ENCODE results near the gene KLHL18. TPM values are rescaled to one million over a fixed set of nuclear protein-coding genes. Genes with fewer than 3 reads are reported as not detected.
"Not testable (repeated sequence)": the region's sequence is repeated elsewhere in the genome, so short reads cannot be mapped to it uniquely, and the experiment has no call there.

The KLHL18 gene
- total RNA-seq, 3 donors from 2014 or later (not counting 1 experiment from before 2014, with no cell fraction given) = 37.3 to 47.9 (median 45.2) TPM

- Histone ChIP-seq H3K27me3 (ENCODE audit: control insufficient read depth, insufficient read depth, low read length) (no peaks in the 10 kb centered on the region), H3K36me3 (ENCODE audit: control insufficient read depth, insufficient read depth, low read length) (peaks cover 10% of the 10 kb centered on the region), H3K9me3 (ENCODE audit: control insufficient read depth, insufficient read depth, low read length) (no peaks in the 10 kb centered on the region), H3K4me3 (ENCODE audit: low read length) (no peak overlapping the region), H3K27ac (ENCODE audit: low read length) (no peak overlapping the region), H3K4me1 (ENCODE audit: control insufficient read depth, insufficient read depth, low read length) (peaks cover 15% of the 10 kb centered on the region)
- Mint-ChIP-seq H3K9me3 (no peaks in the 10 kb centered on the region), H3K27ac (no peak overlapping the region), H3K4me1 (peaks cover 20 to 25% of the 10 kb centered on the region in 2 donors), H3K27me3 (ENCODE audit: low read depth in 2 of 2) (no peaks in the 10 kb centered on the region), H3K36me3 (peaks cover 8% of the 10 kb centered on the region), H3K4me3 (no peak overlapping the region)
- ATAC-seq (no peak), DNase-seq (no peak)
- no peak for TF ChIP-seq CTCF (IDR thresholded peaks at IDR 0.05)
- intact Hi-C loops (cut with micrococcal nuclease) = no loop called here
Measured at GRCh38 chr3:47301456-47301855, 18.7 kb downstream of the KLHL18 start.

DNA sequence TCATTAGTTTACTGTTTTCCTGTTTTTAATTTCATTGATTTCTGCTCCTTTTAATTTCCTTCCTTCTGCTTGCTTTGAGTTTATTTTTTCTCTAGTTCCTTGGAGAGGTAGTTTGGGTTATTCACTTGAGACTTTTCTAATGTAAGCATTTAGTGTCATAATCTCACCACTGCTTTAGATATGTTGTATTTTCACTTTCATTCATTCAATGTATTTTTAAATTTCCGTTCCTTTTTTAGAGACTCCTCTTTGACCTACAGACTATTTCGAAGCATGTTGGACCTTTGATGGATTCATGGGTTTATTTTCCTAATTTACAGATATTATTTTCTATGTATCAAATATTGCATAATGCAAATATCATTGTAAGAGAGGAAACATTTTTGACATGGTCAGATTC, 23.3 kb downstream of the KLHL18 start:
- Histone ChIP-seq H3K4me1 (ENCODE audit: control insufficient read depth, insufficient read depth, low read length) (no peaks in the 10 kb centered on the region), H3K27ac (ENCODE audit: low read length) (no peak overlapping the region), H3K9me3 (ENCODE audit: control insufficient read depth, insufficient read depth, low read length) (no peaks in the 10 kb centered on the region), H3K4me3 (ENCODE audit: low read length) (no peak overlapping the region), H3K27me3 (ENCODE audit: control insufficient read depth, insufficient read depth, low read length) (no peaks in the 10 kb centered on the region), H3K36me3 (ENCODE audit: control insufficient read depth, insufficient read depth, low read length) (peaks cover 10% of the 10 kb centered on the region)
- Mint-ChIP-seq H3K9me3 (no peaks in the 10 kb centered on the region), H3K4me1 (peaks cover 10 to 15% of the 10 kb centered on the region in 2 donors), H3K4me3 (no peak overlapping the region), H3K36me3 (peaks cover 8% of the 10 kb centered on the region), H3K27ac (no peak overlapping the region), H3K27me3 (ENCODE audit: low read depth in 2 of 2) (no peaks in the 10 kb centered on the region)
- intact Hi-C loops (cut with micrococcal nuclease) = no loop called here
- WGBS (ENCODE audit: insufficient coverage) = no CpG with 5 or more reads among the region's 2 CpGs
- DNase-seq (no peak), ATAC-seq (no peak)
- TF ChIP-seq CTCF (IDR thresholded peaks at IDR 0.05) = no peak

DNA sequence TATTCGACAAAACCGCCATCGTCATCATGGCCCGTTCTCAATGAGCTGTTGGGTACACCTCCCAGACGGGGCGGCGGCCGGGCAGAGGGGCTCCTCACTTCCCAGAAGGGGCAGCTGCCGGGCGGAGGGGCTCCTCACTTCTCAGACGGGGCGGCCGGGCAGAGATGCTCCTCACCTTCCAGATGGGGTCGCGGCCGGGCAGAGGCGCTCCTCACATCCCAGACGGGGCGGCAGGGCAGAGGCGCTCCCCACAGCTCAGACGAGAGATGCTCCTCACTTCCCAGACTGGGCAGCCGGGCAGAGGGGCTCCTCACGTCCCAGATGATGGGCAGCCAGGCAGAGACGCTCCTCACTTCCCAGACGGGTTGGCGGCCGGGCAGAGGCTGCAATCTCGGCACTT, 26.5 kb downstream of the KLHL18 start:
- H3K36me3 ChIP-seq (ENCODE audit: control insufficient read depth, insufficient read depth, low read length); DNase-seq; H3K27me3 ChIP-seq (ENCODE audit: control insufficient read depth, insufficient read depth, low read length); intact Hi-C loops (cut with micrococcal nuclease); H3K27me3 Mint-ChIP-seq (ENCODE audit: low read depth in 2 of 2); H3K9me3 ChIP-seq (ENCODE audit: control insufficient read depth, insufficient read depth, low read length); ATAC-seq; H3K36me3 Mint-ChIP-seq; H3K4me3 ChIP-seq (ENCODE audit: low read length); H3K27ac Mint-ChIP-seq; H3K27ac ChIP-seq (ENCODE audit: low read length); H3K4me3 Mint-ChIP-seq; H3K9me3 Mint-ChIP-seq; H3K4me1 ChIP-seq (ENCODE audit: control insufficient read depth, insufficient read depth, low read length): not testable (repeated sequence)
- peaks cover 8 to 10% of the 10 kb centered on the region in 2 donors for H3K4me1 Mint-ChIP-seq
- WGBS (ENCODE audit: insufficient coverage) = 98% methylated on average over 26 of the region's 28 CpGs

- no peaks in the 10 kb centered on the region for H3K27me3 ChIP-seq (ENCODE audit: control insufficient read depth, insufficient read depth, low read length)
- intact Hi-C loops (cut with micrococcal nuclease) = no loop called here
- no peak overlapping the region for H3K27ac ChIP-seq (ENCODE audit: low read length)
- H3K4me1 ChIP-seq (ENCODE audit: control insufficient read depth, insufficient read depth, low read length) = no peaks in the 10 kb centered on the region
- H3K36me3 ChIP-seq (ENCODE audit: control insufficient read depth, insufficient read depth, low read length) = no peaks in the 10 kb centered on the region
- DNase-seq = no peak
- H3K36me3 Mint-ChIP-seq = no peaks in the 10 kb centered on the region
- no peaks in the 10 kb centered on the region for H3K9me3 Mint-ChIP-seq
- peaks cover 12 to 17% of the 10 kb centered on the region in 2 donors for H3K4me1 Mint-ChIP-seq
- ATAC-seq = no peak
- H3K9me3 ChIP-seq (ENCODE audit: control insufficient read depth, insufficient read depth, low read length) = no peaks in the 10 kb centered on the region
- H3K27ac Mint-ChIP-seq = no peak overlapping the region
- no peaks in the 10 kb centered on the region for H3K27me3 Mint-ChIP-seq (ENCODE audit: low read depth in 2 of 2)
- H3K4me3 ChIP-seq (ENCODE audit: low read length) = no peak overlapping the region
- H3K4me3 Mint-ChIP-seq = no peak overlapping the region
- no peak for TF ChIP-seq CTCF (IDR thresholded peaks at IDR 0.05)
- WGBS (ENCODE audit: insufficient coverage) = 89% methylated on average over 4 of the region's 4 CpGs
Measured at GRCh38 chr3:47310391-47310790, 27.6 kb downstream of the KLHL18 start.
